ENCODE data around the gene GLDC. TPM values are rescaled to one million over a fixed set of nuclear protein-coding genes. Genes with fewer than 3 reads are reported as not detected.
"Not testable (repeated sequence)": the region's sequence is repeated elsewhere in the genome, so short reads cannot be mapped to it uniquely, and the experiment has no call there.

Gene GLDC
- total RNA-seq, 5 donors from 2014 or later (not counting 1 experiment from before 2014, with no cell fraction given), result 0.21 to 0.79 (median 0.70) TPM

DNA sequence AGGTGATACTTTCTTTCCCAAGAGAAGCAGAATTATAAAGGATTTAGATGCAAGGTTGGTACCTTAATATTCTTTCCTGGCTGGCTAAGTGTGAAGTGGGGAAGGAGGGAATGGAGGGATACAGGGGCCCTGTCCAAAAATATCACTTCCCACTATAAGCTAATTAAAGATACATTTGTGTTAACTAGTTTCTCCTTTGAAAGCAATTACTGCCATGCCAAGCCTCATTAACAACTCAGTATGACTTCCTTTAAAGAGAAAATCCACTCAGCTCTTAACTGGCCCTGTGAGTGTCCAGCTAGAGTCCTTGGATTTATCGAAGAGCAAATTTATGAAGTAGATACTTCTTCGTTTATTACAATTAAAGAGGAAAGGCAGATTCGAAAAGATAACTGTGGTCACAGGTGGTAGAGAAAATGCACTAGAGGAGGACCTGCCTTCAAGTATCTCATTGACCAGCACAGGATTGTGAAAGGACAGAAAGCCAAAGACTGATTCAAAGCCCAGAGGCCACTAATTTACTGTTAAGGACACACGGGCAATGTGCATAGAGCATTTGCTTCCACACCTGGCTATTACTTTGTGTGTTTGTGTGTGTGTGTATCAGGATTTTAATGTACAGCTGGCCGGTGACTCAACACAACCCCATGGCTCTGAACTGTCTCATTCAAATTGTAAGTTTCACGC lies 11.2 kb upstream of the GLDC start:
- H3K27me3 Mint-ChIP-seq, result peaks cover 12 to 13% of the 10 kb centered on the region in 2 donors
- Histone ChIP-seq H3K9me3 (no peaks in the 10 kb centered on the region), H3K27ac (ENCODE audit: low read length) (no peak overlapping the region), H3K27me3 (replicated peaks in 1 of 2; ENCODE audit: control insufficient read depth in 2 of 2, extremely low read depth in 1 of 2, insufficient read depth in 2 of 2, low read length in 1 of 2) (peaks cover 0 to 5% of the 10 kb centered on the region in 2 experiments), H3K4me1 (ENCODE audit: control insufficient read depth in 1 of 2, extremely low read depth in 1 of 2, insufficient read depth in 2 of 2, low read length in 2 of 2) (no peaks in the 10 kb centered on the region), H3K4me3 (ENCODE audit: control insufficient read depth in 1 of 2, extremely low read depth in 1 of 2, low read length in 1 of 2) (no peak overlapping the region), H3K36me3 (ENCODE audit: control insufficient read depth in 2 of 2, extremely low read depth in 1 of 2, insufficient read depth in 1 of 2, low read length in 1 of 2) (no peaks in the 10 kb centered on the region)
- H3K4me3 Mint-ChIP-seq, result no peak overlapping the region
- 95% methylated on average over 3 of the region's 6 CpGs for WGBS (ENCODE audit: insufficient coverage)
- no peaks in the 10 kb centered on the region for H3K9me3 Mint-ChIP-seq
- ChIA-PET POLR2A (no interaction called here), CTCF (interaction anchor here in 1 of 2 donors (0.6 kb wide), 1 partner anchor 138 kb away, joined by 3 read pairs; no protein-coding TSS in a partner anchor)
- no peaks in the 10 kb centered on the region for H3K36me3 Mint-ChIP-seq
- DNase-seq (no peak), ATAC-seq (replicated peaks in 1 of 4) (no peak)
- H3K4me1 Mint-ChIP-seq, result peaks cover 6 to 8% (median 7%) of the 10 kb centered on the region in 3 donors
- H3K27ac Mint-ChIP-seq, result no peak overlapping the region

DNA sequence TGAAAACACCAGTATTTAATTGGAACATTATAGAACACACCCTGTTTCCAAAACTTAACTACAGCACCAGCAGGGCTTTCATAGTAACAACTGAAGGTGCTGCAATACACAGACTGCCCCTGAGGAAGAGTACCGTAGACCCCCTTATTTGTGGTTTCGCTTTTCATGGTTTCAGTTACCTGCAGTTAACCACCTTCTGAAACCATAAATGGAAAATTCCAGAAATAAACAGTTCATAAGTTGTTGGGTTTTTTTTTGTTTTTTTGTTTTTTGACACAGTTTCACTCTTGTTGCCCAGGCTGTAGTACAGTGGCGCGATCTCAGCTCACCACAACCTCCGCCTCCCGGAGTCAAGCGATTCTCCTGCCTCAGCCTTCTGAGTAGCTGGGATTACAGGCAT lies 9.5 kb upstream of the GLDC start:
- no peak overlapping the region for H3K27ac Mint-ChIP-seq
- POLR2A ChIA-PET, result no interaction called here
- H3K27me3 ChIP-seq (replicated peaks in 1 of 2; ENCODE audit: control insufficient read depth in 2 of 2, extremely low read depth in 1 of 2, insufficient read depth in 2 of 2, low read length in 1 of 2), result peaks cover 0 to 5% of the 10 kb centered on the region in 2 experiments
- H3K36me3 Mint-ChIP-seq, result no peaks in the 10 kb centered on the region
- no peaks in the 10 kb centered on the region for H3K36me3 ChIP-seq (ENCODE audit: control insufficient read depth in 2 of 2, extremely low read depth in 1 of 2, insufficient read depth in 1 of 2, low read length in 1 of 2)
- 23% methylated on average over 5 of the region's 7 CpGs for WGBS (ENCODE audit: insufficient coverage)
- H3K4me3 ChIP-seq (ENCODE audit: control insufficient read depth in 1 of 2, extremely low read depth in 1 of 2, low read length in 1 of 2), result no peak overlapping the region
- no peak for DNase-seq
- CTCF ChIA-PET, result no interaction called here
- H3K9me3 Mint-ChIP-seq, result no peaks in the 10 kb centered on the region
- H3K27me3 Mint-ChIP-seq, result peaks cover 12 to 13% of the 10 kb centered on the region in 2 donors
- H3K27ac ChIP-seq (ENCODE audit: low read length), result no peak overlapping the region
- H3K4me1 Mint-ChIP-seq, result peaks cover 6 to 8% (median 7%) of the 10 kb centered on the region in 3 donors
- H3K4me3 Mint-ChIP-seq, result peak overlapping the region in 1 of 3 donors; percentile 39
- no peaks in the 10 kb centered on the region for H3K9me3 ChIP-seq
- H3K4me1 ChIP-seq (ENCODE audit: control insufficient read depth in 1 of 2, extremely low read depth in 1 of 2, insufficient read depth in 2 of 2, low read length in 2 of 2), result no peaks in the 10 kb centered on the region
- no peak for ATAC-seq (replicated peaks in 1 of 4)

DNA sequence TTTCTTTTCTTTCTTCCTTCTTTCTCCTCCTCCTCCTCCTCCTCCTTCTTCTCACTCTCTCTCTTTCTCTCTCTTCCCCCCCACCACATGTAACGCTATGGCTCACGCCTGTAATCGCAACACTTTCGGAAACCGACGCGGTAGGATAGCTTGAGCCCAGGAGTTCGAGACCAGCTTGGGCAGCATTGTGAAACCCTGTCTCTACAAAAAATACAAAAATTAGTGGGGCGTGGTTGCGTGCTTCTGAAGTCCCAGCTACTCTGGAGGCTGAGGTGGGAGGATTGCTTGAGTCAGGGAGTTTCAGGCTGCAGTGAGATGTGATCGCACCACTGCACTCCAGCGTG lies 736 bp upstream of the GLDC start:
- Mint-ChIP-seq H3K4me3 (peak overlapping the region; percentile 72 to 88 (median 83)), H3K4me1 (peaks cover 20 to 24% (median 24%) of the 10 kb centered on the region in 3 donors), H3K27ac (no peak overlapping the region), H3K9me3 (no peaks in the 10 kb centered on the region), H3K36me3 (no peaks in the 10 kb centered on the region), H3K27me3 (peaks cover 37 to 54% of the 10 kb centered on the region in 2 donors)
- CTCF ChIA-PET, result interaction anchor here (0.6 to 0.7 kb wide), 3 partner anchors 57 to 186 kb away, joined by 3 to 4 read pairs (median 3); no protein-coding TSS in a partner anchor
- ATAC-seq (replicated peaks in 1 of 4) (peak in 3 of 4 experiments; percentile 7 to 12 (median 9)), DNase-seq (peak in 1 of 35 experiments; percentile 19)
- Histone ChIP-seq H3K36me3 (ENCODE audit: control insufficient read depth in 2 of 2, extremely low read depth in 1 of 2, insufficient read depth in 1 of 2, low read length in 1 of 2) (no peaks in the 10 kb centered on the region), H3K27ac (ENCODE audit: low read length) (no peak overlapping the region), H3K9me3 (no peaks in the 10 kb centered on the region), H3K27me3 (replicated peaks in 1 of 2; ENCODE audit: control insufficient read depth in 2 of 2, extremely low read depth in 1 of 2, insufficient read depth in 2 of 2, low read length in 1 of 2) (peaks cover 17 to 52% of the 10 kb centered on the region in 2 experiments), H3K4me1 (ENCODE audit: control insufficient read depth in 1 of 2, extremely low read depth in 1 of 2, insufficient read depth in 2 of 2, low read length in 2 of 2) (peaks cover 11 to 25% of the 10 kb centered on the region in 2 experiments), H3K4me3 (ENCODE audit: control insufficient read depth in 1 of 2, extremely low read depth in 1 of 2, low read length in 1 of 2) (peak overlapping the region in 1 of 2 donors; percentile 49)
- POLR2A ChIA-PET, result no interaction called here
- 18% methylated on average over 2 of the region's 12 CpGs for WGBS (ENCODE audit: insufficient coverage)

DNA sequence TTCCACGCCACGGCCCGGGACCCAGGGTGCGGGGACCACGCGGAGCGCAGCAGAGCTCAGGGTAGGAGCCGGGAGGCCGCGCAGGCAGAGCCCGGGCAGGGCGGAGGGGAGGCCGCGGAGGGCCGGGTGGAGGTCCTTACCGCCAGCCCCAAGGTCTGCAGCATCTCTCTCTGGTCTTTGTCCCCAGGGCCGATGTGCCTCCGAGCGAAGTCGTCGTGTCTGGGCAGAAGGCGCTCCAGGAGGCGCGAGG lies 499 bp downstream of the GLDC start:
- H3K27me3 Mint-ChIP-seq, result peaks cover 50 to 65% of the 10 kb centered on the region in 2 donors
- POLR2A ChIA-PET, result interaction anchor here in 1 of 2 donors (0.5 kb wide), 1 partner anchor 110 kb away, joined by 8 read pairs; no protein-coding TSS in a partner anchor
- H3K27me3 ChIP-seq (replicated peaks in 1 of 2; ENCODE audit: control insufficient read depth in 2 of 2, extremely low read depth in 1 of 2, insufficient read depth in 2 of 2, low read length in 1 of 2), result peaks cover 23 to 59% of the 10 kb centered on the region in 2 experiments

DNA sequence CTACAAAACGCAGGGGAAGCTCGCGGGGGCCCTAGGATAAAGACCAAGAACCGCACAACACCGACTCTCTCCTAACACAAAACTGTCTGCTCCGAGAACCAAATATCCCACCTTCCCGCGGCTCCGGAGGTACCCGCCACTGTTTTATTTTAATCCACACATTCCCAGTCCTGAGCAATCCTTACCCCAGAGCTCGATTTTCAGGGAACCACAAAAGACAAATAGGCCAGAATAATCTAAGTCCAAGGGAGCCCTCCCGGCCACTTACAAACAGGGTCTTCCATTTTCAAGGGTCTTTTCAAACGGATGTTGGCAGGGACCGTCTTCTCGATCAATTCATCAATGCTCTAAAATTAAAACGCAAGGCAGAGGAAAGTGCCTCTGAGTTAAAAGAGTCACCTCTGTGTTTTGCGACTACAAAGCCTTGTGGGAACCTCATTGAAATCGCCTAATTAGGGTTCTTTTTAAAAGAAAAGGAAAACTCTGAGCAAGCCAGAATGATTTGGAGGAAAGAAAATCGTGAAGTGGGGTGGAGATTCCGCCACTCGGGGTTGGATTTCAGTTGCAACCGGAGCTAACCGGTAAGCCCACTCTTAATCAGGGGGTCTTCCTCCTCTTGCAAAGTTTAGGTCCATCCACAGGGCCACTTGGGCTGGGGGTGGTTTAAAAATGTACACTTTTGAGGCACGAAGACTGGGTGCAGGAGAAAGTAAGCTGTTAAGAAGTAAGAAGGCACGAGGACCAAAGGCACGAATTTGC lies 1.0 kb downstream of the GLDC start:
- ATAC-seq (replicated peaks in 1 of 4), result no peak
- Histone ChIP-seq H3K27me3 (replicated peaks in 1 of 2; ENCODE audit: control insufficient read depth in 2 of 2, extremely low read depth in 1 of 2, insufficient read depth in 2 of 2, low read length in 1 of 2) (peaks cover 23 to 59% of the 10 kb centered on the region in 2 experiments), H3K4me1 (ENCODE audit: control insufficient read depth in 1 of 2, extremely low read depth in 1 of 2, insufficient read depth in 2 of 2, low read length in 2 of 2) (peaks cover 11 to 25% of the 10 kb centered on the region in 2 experiments), H3K36me3 (ENCODE audit: control insufficient read depth in 2 of 2, extremely low read depth in 1 of 2, insufficient read depth in 1 of 2, low read length in 1 of 2) (no peaks in the 10 kb centered on the region), H3K9me3 (no peaks in the 10 kb centered on the region), H3K4me3 (ENCODE audit: control insufficient read depth in 1 of 2, extremely low read depth in 1 of 2, low read length in 1 of 2) (peak overlapping the region; percentile 3 to 64), H3K27ac (ENCODE audit: low read length) (no peak overlapping the region)
- WGBS (ENCODE audit: insufficient coverage), result 6% methylated on average over 22 of the region's 26 CpGs
- Mint-ChIP-seq H3K9me3 (no peaks in the 10 kb centered on the region), H3K27ac (peak overlapping the region in 1 of 2 donors; percentile 76), H3K4me1 (peaks cover 20 to 24% (median 24%) of the 10 kb centered on the region in 3 donors), H3K27me3 (peaks cover 55 to 69% of the 10 kb centered on the region in 2 donors), H3K36me3 (no peaks in the 10 kb centered on the region), H3K4me3 (peak overlapping the region; percentile 73 to 88 (median 76))
- POLR2A ChIA-PET, result interaction anchor here in 1 of 2 donors (0.7 kb wide), 1 partner anchor 20 kb away, joined by 7 read pairs; no protein-coding TSS in a partner anchor
- DNase-seq, result peak in 2 of 35 experiments; percentile 3 to 16
- CTCF ChIA-PET, result interaction anchor here in 1 of 2 donors (0.6 kb wide), 2 partner anchors 47 to 212 kb away, joined by 3 to 4 read pairs; no protein-coding TSS in a partner anchor

More for the DNA sequence above, 499 bp downstream of the GLDC start:
- not testable (repeated sequence) for H3K27ac ChIP-seq (ENCODE audit: low read length); H3K36me3 ChIP-seq (ENCODE audit: control insufficient read depth in 2 of 2, extremely low read depth in 1 of 2, insufficient read depth in 1 of 2, low read length in 1 of 2); H3K36me3 Mint-ChIP-seq; H3K9me3 Mint-ChIP-seq; H3K27ac Mint-ChIP-seq; H3K9me3 ChIP-seq
- DNase-seq (peak in 11 of 35 experiments; percentile 2 to 36 (median 10)), ATAC-seq (replicated peaks in 1 of 4) (peak; percentile 33 to 62 (median 50))
- CTCF ChIA-PET, result interaction anchor here in 1 of 2 donors (0.6 kb wide), 1 partner anchor 47 kb away, joined by 3 read pairs; no protein-coding TSS in a partner anchor
- peak overlapping the region; percentile 73 to 88 (median 76) for H3K4me3 Mint-ChIP-seq
- peaks cover 11 to 25% of the 10 kb centered on the region in 2 experiments for H3K4me1 ChIP-seq (ENCODE audit: control insufficient read depth in 1 of 2, extremely low read depth in 1 of 2, insufficient read depth in 2 of 2, low read length in 2 of 2)
- WGBS (ENCODE audit: insufficient coverage), result 5% methylated on average over 24 of the region's 24 CpGs
- peaks cover 20 to 24% (median 24%) of the 10 kb centered on the region in 3 donors for H3K4me1 Mint-ChIP-seq
- H3K4me3 ChIP-seq (ENCODE audit: control insufficient read depth in 1 of 2, extremely low read depth in 1 of 2, low read length in 1 of 2), result peak overlapping the region; percentile 3 to 64

DNA sequence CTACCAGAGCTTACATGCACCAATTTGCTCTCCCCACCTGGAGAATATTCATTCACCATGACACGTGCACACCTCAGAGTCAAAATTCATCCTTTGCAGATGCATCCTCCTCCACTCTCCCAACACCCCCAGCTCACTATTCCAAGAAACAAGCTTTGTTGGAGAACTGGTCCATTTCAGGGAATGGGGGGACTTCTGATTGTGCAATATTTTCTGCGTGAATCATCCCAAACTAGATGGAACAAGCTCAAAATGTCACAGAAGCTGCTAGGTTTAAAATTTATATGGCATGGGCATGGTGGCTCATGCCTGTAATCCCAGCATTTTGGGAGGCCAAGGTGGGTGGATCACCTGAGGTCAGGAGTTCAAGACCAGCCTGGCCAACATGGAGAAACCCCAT lies 3.6 kb downstream of the GLDC start:
- no peak overlapping the region for H3K27ac Mint-ChIP-seq
- no CpG with 5 or more reads among the region's 2 CpGs for WGBS (ENCODE audit: insufficient coverage)
- H3K36me3 ChIP-seq (ENCODE audit: control insufficient read depth in 2 of 2, extremely low read depth in 1 of 2, insufficient read depth in 1 of 2, low read length in 1 of 2), result no peaks in the 10 kb centered on the region
- no peak for DNase-seq
- H3K36me3 Mint-ChIP-seq, result no peaks in the 10 kb centered on the region
- H3K9me3 ChIP-seq, result no peaks in the 10 kb centered on the region
- no peak overlapping the region for H3K4me3 Mint-ChIP-seq
- no peak for ATAC-seq (replicated peaks in 1 of 4)
- H3K4me3 ChIP-seq (ENCODE audit: control insufficient read depth in 1 of 2, extremely low read depth in 1 of 2, low read length in 1 of 2), result no peak overlapping the region
- peaks cover 20 to 24% (median 24%) of the 10 kb centered on the region in 3 donors for H3K4me1 Mint-ChIP-seq
- H3K27me3 Mint-ChIP-seq, result peaks cover 53 to 71% of the 10 kb centered on the region in 2 donors
- H3K9me3 Mint-ChIP-seq, result no peaks in the 10 kb centered on the region
- peaks cover 11 to 25% of the 10 kb centered on the region in 2 experiments for H3K4me1 ChIP-seq (ENCODE audit: control insufficient read depth in 1 of 2, extremely low read depth in 1 of 2, insufficient read depth in 2 of 2, low read length in 2 of 2)
- POLR2A ChIA-PET, result no interaction called here
- no peak overlapping the region for H3K27ac ChIP-seq (ENCODE audit: low read length)
- CTCF ChIA-PET, result no interaction called here
- H3K27me3 ChIP-seq (replicated peaks in 1 of 2; ENCODE audit: control insufficient read depth in 2 of 2, extremely low read depth in 1 of 2, insufficient read depth in 2 of 2, low read length in 1 of 2), result peaks cover 20 to 68% of the 10 kb centered on the region in 2 experiments

Data from T-cell (primary cell).